Measurements from ENCODE around the gene PUSL1. TPM values are rescaled to one million over a fixed set of nuclear protein-coding genes. Genes with fewer than 3 reads are reported as not detected.

The PUSL1 gene
- total and polyA plus RNA-seq, 2 of the 13 experiments (the other 11 are each of a cell fraction or from before 2014, with no cell fraction given): 8.3 to 22.2 TPM

DNA sequence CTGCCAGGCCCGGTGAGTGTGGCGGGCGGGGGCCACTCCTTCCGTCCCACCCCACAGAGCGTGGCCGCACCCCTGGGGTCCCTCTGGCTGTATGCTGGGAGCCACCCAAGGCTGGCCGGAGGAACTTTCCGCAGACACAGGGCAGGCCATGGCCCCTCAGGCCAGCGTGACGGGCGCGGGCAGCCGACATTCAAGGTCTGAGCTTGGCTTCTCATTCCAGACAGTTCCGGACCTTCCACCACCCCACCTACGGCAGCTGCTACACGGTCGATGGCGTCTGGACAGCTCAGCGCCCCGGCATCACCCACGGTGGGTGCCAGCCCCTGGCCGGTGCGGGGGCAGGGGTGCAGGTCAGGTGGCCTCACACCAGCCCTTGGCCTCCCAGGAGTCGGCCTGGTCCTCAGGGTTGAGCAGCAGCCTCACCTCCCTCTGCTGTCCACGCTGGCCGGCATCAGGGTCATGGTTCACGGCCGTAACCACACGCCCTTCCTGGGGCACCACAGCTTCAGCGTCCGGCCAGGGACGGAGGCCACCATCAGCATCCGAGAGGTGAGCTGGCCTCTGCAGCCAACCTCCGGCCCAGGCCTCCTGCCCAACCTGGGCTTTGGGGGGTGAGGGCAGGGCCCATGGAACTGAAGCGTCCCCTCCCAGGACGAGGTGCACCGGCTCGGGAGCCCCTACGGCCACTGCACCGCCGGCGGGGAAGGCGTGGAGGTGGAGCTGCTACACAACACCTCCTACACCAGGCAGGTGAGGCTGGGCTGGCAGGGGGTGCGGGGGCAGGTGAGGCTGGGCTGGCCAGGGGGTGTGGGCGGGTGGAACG is 20.9 kb upstream of the PUSL1 start (continued):
- TF ChIP-seq, protein P1, sequence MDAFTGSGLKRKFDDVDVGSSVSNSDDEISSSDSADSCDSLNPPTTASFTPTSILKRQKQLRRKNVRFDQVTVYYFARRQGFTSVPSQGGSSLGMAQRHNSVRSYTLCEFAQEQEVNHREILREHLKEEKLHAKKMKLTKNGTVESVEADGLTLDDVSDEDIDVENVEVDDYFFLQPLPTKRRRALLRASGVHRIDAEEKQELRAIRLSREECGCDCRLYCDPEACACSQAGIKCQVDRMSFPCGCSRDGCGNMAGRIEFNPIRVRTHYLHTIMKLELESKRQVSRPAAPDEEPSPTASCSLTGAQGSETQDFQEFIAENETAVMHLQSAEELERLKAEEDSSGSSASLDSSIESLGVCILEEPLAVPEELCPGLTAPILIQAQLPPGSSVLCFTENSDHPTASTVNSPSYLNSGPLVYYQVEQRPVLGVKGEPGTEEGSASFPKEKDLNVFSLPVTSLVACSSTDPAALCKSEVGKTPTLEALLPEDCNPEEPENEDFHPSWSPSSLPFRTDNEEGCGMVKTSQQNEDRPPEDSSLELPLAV (CRISPR knock-in tag; conservative IDR thresholded peaks at IDR 0.05; ENCODE audit: low read depth): no peak
- TF ChIP-seq ZNF251 (CRISPR knock-in tag; IDR thresholded peaks at IDR 0.05): no peak
- TF ChIP-seq AHR (CRISPR knock-in tag; IDR thresholded peaks at IDR 0.05): no peak
- TF ChIP-seq ZNF546 (CRISPR knock-in tag; conservative IDR thresholded peaks at IDR 0.05): peak; percentile 74
- 0 out of 2 replicates have a peak, but pooled peaks have one; percentile 41 for TF ChIP-seq ZNF160 (CRISPR knock-in tag; IDR thresholded peaks at IDR 0.05)
- TF ChIP-seq MEF2D (CRISPR knock-in tag; IDR thresholded peaks at IDR 0.05): no peak
- no peak for TF ChIP-seq HDAC6 (IDR thresholded peaks at IDR 0.05; ENCODE audit: low read depth, low read length)
- no peak; the same call in 1 of the 2 replicates for TF ChIP-seq MEIS1 (CRISPR knock-in tag; IDR thresholded peaks at IDR 0.05; ENCODE audit: borderline replicate concordance)
- TF ChIP-seq, protein P2, sequence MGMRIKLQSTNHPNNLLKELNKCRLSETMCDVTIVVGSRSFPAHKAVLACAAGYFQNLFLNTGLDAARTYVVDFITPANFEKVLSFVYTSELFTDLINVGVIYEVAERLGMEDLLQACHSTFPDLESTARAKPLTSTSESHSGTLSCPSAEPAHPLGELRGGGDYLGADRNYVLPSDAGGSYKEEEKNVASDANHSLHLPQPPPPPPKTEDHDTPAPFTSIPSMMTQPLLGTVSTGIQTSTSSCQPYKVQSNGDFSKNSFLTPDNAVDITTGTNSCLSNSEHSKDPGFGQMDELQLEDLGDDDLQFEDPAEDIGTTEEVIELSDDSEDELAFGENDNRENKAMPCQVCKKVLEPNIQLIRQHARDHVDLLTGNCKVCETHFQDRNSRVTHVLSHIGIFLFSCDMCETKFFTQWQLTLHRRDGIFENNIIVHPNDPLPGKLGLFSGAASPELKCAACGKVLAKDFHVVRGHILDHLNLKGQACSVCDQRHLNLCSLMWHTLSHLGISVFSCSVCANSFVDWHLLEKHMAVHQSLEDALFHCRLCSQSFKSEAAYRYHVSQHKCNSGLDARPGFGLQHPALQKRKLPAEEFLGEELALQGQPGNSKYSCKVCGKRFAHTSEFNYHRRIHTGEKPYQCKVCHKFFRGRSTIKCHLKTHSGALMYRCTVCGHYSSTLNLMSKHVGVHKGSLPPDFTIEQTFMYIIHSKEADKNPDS (CRISPR knock-in tag; IDR thresholded peaks at IDR 0.05): no peak
- no peak for TF ChIP-seq ZNF570 (CRISPR knock-in tag; IDR thresholded peaks at IDR 0.05; ENCODE audit: borderline replicate concordance)
- TF ChIP-seq, protein P3, sequence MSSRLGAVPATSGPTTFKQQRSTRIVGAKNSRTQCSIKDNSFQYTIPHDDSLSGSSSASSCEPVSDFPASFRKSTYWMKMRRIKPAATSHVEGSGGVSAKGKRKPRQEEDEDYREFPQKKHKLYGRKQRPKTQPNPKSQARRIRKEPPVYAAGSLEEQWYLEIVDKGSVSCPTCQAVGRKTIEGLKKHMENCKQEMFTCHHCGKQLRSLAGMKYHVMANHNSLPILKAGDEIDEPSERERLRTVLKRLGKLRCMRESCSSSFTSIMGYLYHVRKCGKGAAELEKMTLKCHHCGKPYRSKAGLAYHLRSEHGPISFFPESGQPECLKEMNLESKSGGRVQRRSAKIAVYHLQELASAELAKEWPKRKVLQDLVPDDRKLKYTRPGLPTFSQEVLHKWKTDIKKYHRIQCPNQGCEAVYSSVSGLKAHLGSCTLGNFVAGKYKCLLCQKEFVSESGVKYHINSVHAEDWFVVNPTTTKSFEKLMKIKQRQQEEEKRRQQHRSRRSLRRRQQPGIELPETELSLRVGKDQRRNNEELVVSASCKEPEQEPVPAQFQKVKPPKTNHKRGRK (CRISPR knock-in tag; IDR thresholded peaks at IDR 0.05): no peak
- TF ChIP-seq, protein P4, sequence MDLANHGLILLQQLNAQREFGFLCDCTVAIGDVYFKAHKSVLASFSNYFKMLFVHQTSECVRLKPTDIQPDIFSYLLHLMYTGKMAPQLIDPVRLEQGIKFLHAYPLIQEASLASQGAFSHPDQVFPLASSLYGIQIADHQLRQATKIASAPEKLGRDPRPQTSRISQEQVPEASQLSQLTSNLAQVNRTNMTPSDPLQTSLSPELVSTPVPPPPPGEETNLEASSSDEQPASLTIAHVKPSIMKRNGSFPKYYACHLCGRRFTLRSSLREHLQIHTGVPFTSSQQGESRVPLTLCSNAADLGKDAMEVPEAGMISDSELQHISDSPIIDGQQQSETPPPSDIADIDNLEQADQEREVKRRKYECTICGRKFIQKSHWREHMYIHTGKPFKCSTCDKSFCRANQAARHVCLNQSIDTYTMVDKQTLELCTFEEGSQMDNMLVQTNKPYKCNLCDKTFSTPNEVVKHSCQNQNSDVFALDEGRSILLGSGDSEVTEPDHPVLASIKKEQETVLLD (CRISPR knock-in tag; IDR thresholded peaks at IDR 0.05; ENCODE audit: low read depth): no peak
- TF ChIP-seq MEIS2 (CRISPR knock-in tag; IDR thresholded peaks at IDR 0.05): no peak
- TF ChIP-seq, protein P5, sequence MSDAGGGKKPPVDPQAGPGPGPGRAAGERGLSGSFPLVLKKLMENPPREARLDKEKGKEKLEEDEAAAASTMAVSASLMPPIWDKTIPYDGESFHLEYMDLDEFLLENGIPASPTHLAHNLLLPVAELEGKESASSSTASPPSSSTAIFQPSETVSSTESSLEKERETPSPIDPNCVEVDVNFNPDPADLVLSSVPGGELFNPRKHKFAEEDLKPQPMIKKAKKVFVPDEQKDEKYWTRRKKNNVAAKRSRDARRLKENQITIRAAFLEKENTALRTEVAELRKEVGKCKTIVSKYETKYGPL (CRISPR knock-in tag; IDR thresholded peaks at IDR 0.05): no peak
- TF ChIP-seq, protein P6, sequence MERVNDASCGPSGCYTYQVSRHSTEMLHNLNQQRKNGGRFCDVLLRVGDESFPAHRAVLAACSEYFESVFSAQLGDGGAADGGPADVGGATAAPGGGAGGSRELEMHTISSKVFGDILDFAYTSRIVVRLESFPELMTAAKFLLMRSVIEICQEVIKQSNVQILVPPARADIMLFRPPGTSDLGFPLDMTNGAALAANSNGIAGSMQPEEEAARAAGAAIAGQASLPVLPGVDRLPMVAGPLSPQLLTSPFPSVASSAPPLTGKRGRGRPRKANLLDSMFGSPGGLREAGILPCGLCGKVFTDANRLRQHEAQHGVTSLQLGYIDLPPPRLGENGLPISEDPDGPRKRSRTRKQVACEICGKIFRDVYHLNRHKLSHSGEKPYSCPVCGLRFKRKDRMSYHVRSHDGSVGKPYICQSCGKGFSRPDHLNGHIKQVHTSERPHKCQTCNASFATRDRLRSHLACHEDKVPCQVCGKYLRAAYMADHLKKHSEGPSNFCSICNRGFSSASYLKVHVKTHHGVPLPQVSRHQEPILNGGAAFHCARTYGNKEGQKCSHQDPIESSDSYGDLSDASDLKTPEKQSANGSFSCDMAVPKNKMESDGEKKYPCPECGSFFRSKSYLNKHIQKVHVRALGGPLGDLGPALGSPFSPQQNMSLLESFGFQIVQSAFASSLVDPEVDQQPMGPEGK (CRISPR knock-in tag; IDR thresholded peaks at IDR 0.05): 0 out of 2 replicates have a peak, but pooled peaks have one; percentile 12
- TF ChIP-seq ZNF101 (CRISPR knock-in tag; IDR thresholded peaks at IDR 0.05; ENCODE audit: borderline replicate concordance, low read depth): no peak
- TF ChIP-seq ZNF33A (CRISPR knock-in tag; IDR thresholded peaks at IDR 0.05; ENCODE audit: borderline replicate concordance): no peak
- TF ChIP-seq ZNF383 (CRISPR knock-in tag; IDR thresholded peaks at IDR 0.05; ENCODE audit: borderline replicate concordance): 0 out of 2 replicates have a peak, but pooled peaks have one; percentile 45
- TF ChIP-seq ZNF121 (CRISPR knock-in tag; IDR thresholded peaks at IDR 0.05): no peak

Data from HepG2 (cell line).